Middle frontal gyrus (tissue), 1 donor: ENCODE results near the gene ZNF200.
"Not testable (repeated sequence)": the region's sequence is repeated elsewhere in the genome, so short reads cannot be mapped to it uniquely, and the experiment has no call there.

Source experiments
- DNase-seq: peaks from one replicate; pipeline ENCODE4 v3.0.0-alpha.2; 2015; ENCODE audit warnings: low spot score; ENCODE audit errors: extremely low spot score

ZNF200 gene

GRCh38 chr16:3254309-3254708 lies 19.4 kb upstream of the ZNF200 start:
- no peak for DNase-seq

- DNase-seq = no peak
Observed at GRCh38 chr16:3252967-3253366, 18.0 kb upstream of the ZNF200 start.

- no peak for DNase-seq
Observed at GRCh38 chr16:3249451-3249850, 14.5 kb upstream of the ZNF200 start.

- DNase-seq = no peak
Observed at GRCh38 chr16:3249020-3249419, 14.1 kb upstream of the ZNF200 start.

GRCh38 chr16:3248596-3248995 lies 13.6 kb upstream of the ZNF200 start:
- DNase-seq = no peak

GRCh38 chr16:3246876-3247275 lies 11.9 kb upstream of the ZNF200 start:
- DNase-seq = no peak

GRCh38 chr16:3246002-3246401 lies 11.0 kb upstream of the ZNF200 start:
- DNase-seq = no peak

GRCh38 chr16:3243882-3244281 lies 8.9 kb upstream of the ZNF200 start:
- DNase-seq = no peak

- no peak for DNase-seq
Observed at GRCh38 chr16:3242709-3243108, 7.8 kb upstream of the ZNF200 start.

- DNase-seq = no peak
Observed at GRCh38 chr16:3241761-3242160, 6.8 kb upstream of the ZNF200 start.

- DNase-seq = no peak
Observed at GRCh38 chr16:3235856-3236669, 1.1 kb upstream of the ZNF200 start.

GRCh38 chr16:3234543-3234856 lies 458 bp downstream of the ZNF200 start:
- no peak for DNase-seq

- no peak for DNase-seq
Observed at GRCh38 chr16:3223913-3224515, 10.9 kb downstream of the ZNF200 start.

- no peak for DNase-seq
Observed at GRCh38 chr16:3220839-3221238, 14.1 kb downstream of the ZNF200 start.

- DNase-seq = no peak
Observed at GRCh38 chr16:3216263-3216640, 18.7 kb downstream of the ZNF200 start.

GRCh38 chr16:3215601-3216262 lies 19.2 kb downstream of the ZNF200 start:
- DNase-seq = no peak

GRCh38 chr16:3214904-3215600 lies 19.9 kb downstream of the ZNF200 start:
- DNase-seq = no peak

- no peak for DNase-seq
Observed at GRCh38 chr16:3212567-3212966, 22.4 kb downstream of the ZNF200 start.

- DNase-seq = no peak
Observed at GRCh38 chr16:3212006-3212405, 23.0 kb downstream of the ZNF200 start.

- no peak for DNase-seq
Observed at GRCh38 chr16:3207086-3207953, 27.6 kb downstream of the ZNF200 start.

- not testable (repeated sequence) for DNase-seq
Observed at GRCh38 chr16:3205939-3206338, 29.0 kb downstream of the ZNF200 start.
